ENCODE results near the gene RPS15. TPM values are rescaled to one million over a fixed set of nuclear protein-coding genes. Genes with fewer than 3 reads are reported as not detected.

Gene RPS15
- total and polyA plus RNA-seq, 2 donors, result 507 to 3,233 TPM

- no peak overlapping the region for H3K27ac ChIP-seq (ENCODE audit: low read depth)
- 41% methylated on average over 83 of the region's 83 CpGs for WGBS
- H3K4me3 ChIP-seq (ENCODE audit: low read depth, low read length), result no peak overlapping the region
- H3K36me3 ChIP-seq (ENCODE audit: insufficient read depth), result no peaks in the 10 kb centered on the region
- DNase-seq (ENCODE audit: extremely low spot score), result no peak
- H3K4me1 ChIP-seq (ENCODE audit: insufficient read depth), result peaks cover 11% of the 10 kb centered on the region
Measured at GRCh38 chr19:1465191-1466016, 27.2 kb downstream of the RPS15 start.

- DNase-seq (ENCODE audit: extremely low spot score), result no peak
- Histone ChIP-seq H3K36me3 (ENCODE audit: insufficient read depth) (no peaks in the 10 kb centered on the region), H3K4me3 (ENCODE audit: low read depth, low read length) (no peak overlapping the region), H3K4me1 (ENCODE audit: insufficient read depth) (peaks cover 11% of the 10 kb centered on the region), H3K27ac (ENCODE audit: low read depth) (no peak overlapping the region)
- WGBS, result 51% methylated on average over 41 of the region's 41 CpGs
Measured at GRCh38 chr19:1466018-1466460, 27.8 kb downstream of the RPS15 start.

- WGBS, result 31% methylated on average over 70 of the region's 70 CpGs
- H3K4me1 ChIP-seq (ENCODE audit: insufficient read depth), result peaks cover 11% of the 10 kb centered on the region
- no peak overlapping the region for H3K4me3 ChIP-seq (ENCODE audit: low read depth, low read length)
- no peak overlapping the region for H3K27ac ChIP-seq (ENCODE audit: low read depth)
- H3K36me3 ChIP-seq (ENCODE audit: insufficient read depth), result no peaks in the 10 kb centered on the region
- no peak for DNase-seq (ENCODE audit: extremely low spot score)
Measured at GRCh38 chr19:1466461-1467214, 28.4 kb downstream of the RPS15 start.

DNA sequence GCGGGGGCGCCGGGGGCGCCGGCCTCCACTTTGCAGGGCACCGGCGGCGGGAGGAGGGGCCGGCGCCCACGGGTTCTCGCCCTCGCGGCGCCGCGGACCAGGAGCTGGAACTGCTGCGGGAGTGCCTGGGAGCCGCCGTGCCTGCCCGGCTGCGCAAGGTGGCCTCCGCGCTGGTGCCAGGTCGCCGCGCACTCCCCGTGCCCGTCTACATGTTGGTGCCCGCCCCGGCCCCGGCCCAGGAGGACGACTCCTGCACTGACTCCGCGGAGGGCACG, 29.0 kb downstream of the RPS15 start:
- Histone ChIP-seq H3K27ac (ENCODE audit: low read depth) (no peak overlapping the region), H3K4me3 (ENCODE audit: low read depth, low read length) (no peak overlapping the region), H3K4me1 (ENCODE audit: insufficient read depth) (peaks cover 11% of the 10 kb centered on the region), H3K36me3 (ENCODE audit: insufficient read depth) (no peaks in the 10 kb centered on the region)
- 4% methylated on average over 36 of the region's 36 CpGs for WGBS
- no peak for DNase-seq (ENCODE audit: extremely low spot score)

DNA sequence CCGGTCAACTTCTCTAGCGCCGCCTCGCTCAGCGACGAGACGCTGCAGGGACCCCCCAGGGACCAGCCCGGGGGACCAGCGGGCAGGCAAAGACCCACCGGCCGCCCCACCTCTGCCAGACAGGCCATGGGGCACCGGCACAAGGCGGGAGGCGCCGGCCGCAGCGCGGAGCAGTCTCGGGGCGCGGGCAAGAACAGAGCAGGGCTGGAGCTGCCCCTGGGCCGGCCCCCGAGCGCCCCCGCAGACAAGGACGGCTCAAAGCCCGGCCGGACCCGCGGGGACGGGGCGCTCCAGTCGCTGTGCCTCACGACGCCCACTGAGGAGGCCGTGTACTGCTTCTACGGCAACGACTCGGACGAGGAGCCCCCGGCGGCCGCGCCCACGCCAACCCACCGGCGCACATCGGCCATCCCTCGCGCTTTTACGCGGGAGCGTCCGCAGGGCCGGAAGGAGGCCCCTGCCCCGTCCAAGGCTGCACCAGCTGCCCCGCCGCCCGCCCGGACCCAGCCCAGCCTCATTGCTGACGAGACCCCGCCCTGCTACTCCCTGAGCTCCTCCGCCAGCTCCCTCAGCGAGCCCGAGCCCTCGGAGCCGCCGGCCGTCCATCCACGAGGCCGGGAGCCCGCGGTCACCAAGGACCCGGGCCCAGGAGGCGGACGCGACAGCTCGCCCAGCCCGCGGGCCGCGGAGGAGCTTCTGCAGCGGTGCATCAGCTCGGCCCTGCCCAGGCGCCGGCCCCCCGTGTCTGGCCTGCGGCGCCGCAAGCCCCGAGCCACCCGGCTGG, 29.5 kb downstream of the RPS15 start:
- no peak overlapping the region for H3K27ac ChIP-seq (ENCODE audit: low read depth)
- no peak for DNase-seq (ENCODE audit: extremely low spot score)
- 5% methylated on average over 92 of the region's 92 CpGs for WGBS
- no peaks in the 10 kb centered on the region for H3K36me3 ChIP-seq (ENCODE audit: insufficient read depth)
- H3K4me1 ChIP-seq (ENCODE audit: insufficient read depth), result peaks cover 11% of the 10 kb centered on the region
- no peak overlapping the region for H3K4me3 ChIP-seq (ENCODE audit: low read depth, low read length)

DNA sequence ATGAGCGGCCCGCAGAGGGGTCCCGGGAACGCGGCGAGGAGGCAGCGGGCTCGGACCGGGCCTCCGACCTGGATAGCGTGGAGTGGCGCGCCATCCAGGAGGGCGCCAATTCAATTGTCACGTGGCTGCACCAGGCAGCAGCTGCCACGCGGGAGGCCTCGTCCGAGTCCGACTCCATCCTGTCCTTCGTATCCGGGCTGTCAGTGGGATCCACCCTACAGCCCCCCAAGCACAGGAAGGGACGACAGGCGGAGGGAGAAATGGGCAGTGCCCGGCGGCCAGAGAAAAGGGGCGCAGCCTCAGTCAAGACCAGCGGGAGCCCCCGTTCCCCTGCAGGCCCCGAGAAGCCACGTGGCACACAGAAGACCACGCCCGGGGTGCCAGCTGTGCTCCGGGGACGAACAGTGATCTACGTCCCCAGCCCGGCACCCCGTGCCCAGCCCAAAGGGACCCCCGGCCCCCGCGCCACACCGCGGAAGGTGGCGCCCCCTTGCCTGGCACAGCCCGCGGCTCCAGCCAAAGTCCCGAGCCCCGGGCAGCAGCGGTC, 30.2 kb downstream of the RPS15 start:
- 7% methylated on average over 49 of the region's 49 CpGs for WGBS
- Histone ChIP-seq H3K36me3 (ENCODE audit: insufficient read depth) (no peaks in the 10 kb centered on the region), H3K4me3 (ENCODE audit: low read depth, low read length) (no peak overlapping the region), H3K27ac (ENCODE audit: low read depth) (no peak overlapping the region), H3K4me1 (ENCODE audit: insufficient read depth) (peaks cover 11% of the 10 kb centered on the region)
- DNase-seq (ENCODE audit: extremely low spot score), result no peak

- H3K4me3 ChIP-seq (ENCODE audit: low read depth, low read length), result peak overlapping the region; percentile 39
Measured at GRCh38 chr19:1468821-1469254, 30.6 kb downstream of the RPS15 start.

GRCh38 chr19:1469255-1470054, 31.3 kb downstream of the RPS15 start:
- peaks cover 11% of the 10 kb centered on the region for H3K4me1 ChIP-seq (ENCODE audit: insufficient read depth)
- no peaks in the 10 kb centered on the region for H3K36me3 ChIP-seq (ENCODE audit: insufficient read depth)
- no peak overlapping the region for H3K27ac ChIP-seq (ENCODE audit: low read depth)
- H3K4me3 ChIP-seq (ENCODE audit: low read depth, low read length), result peak overlapping the region; percentile 39
- DNase-seq (ENCODE audit: extremely low spot score), result no peak
- 2% methylated on average over 117 of the region's 117 CpGs for WGBS

More at GRCh38 chr19:1468821-1469254, 30.6 kb downstream of the RPS15 start:
- peaks cover 11% of the 10 kb centered on the region for H3K4me1 ChIP-seq (ENCODE audit: insufficient read depth)
- no peaks in the 10 kb centered on the region for H3K36me3 ChIP-seq (ENCODE audit: insufficient read depth)
- DNase-seq (ENCODE audit: extremely low spot score), result no peak
- no peak overlapping the region for H3K27ac ChIP-seq (ENCODE audit: low read depth)
- 2% methylated on average over 47 of the region's 47 CpGs for WGBS

DNA sequence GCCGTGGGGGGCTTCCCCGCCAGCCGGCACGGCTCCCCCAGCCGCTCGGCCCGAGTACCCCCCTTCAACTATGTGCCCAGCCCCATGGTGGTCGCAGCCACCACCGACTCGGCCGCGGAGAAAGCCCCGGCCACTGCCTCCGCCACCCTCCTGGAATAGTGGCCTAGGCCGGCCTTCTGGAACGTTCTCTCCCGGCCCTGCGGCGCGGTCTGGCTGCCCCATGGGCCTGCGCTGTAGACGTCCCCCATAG, 31.8 kb downstream of the RPS15 start:
- DNase-seq (ENCODE audit: extremely low spot score), result no peak
- Histone ChIP-seq H3K4me1 (ENCODE audit: insufficient read depth) (peaks cover 11% of the 10 kb centered on the region), H3K36me3 (ENCODE audit: insufficient read depth) (no peaks in the 10 kb centered on the region), H3K4me3 (ENCODE audit: low read depth, low read length) (peak overlapping the region; percentile 44), H3K27ac (ENCODE audit: low read depth) (no peak overlapping the region)
- 5% methylated on average over 22 of the region's 22 CpGs for WGBS

DNA sequence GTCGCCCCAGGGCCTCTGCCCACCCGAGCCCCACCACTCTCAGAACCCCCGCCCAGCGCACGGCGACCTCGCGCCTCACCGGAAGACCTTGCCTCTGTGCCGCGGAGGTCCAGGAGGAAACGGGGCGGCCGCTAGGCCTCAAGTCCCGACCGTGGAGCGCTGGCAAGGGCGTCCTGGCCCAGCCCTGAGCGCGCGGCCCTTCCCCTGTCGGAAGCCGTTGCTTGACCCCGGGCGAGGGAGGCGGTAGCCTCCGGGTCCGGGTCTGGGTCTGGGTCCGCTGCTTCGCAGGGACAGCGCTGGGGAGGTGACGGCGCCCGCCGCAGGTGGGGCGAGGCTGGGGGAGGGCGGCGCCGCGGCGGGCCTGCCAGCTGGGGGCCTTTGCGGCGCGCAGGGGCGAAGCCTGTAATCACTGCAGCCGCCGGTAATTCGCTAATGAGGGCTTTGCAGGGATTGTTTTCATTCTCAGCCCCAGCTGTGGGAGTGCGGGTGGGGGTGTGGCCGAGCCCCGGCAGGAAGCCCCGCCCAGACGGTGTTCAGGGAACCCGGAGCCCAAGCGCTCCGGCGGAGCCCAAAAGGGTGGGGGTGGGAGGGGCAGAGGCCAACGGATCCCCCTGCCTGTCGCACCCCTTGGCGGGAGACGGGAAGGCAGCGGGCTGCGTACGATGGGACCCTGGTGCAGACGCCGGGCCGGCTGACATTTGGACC, 32.3 kb downstream of the RPS15 start:
- Histone ChIP-seq H3K27ac (ENCODE audit: low read depth) (no peak overlapping the region), H3K4me1 (ENCODE audit: insufficient read depth) (peaks cover 11% of the 10 kb centered on the region), H3K4me3 (ENCODE audit: low read depth, low read length) (peak overlapping the region; percentile 44), H3K36me3 (ENCODE audit: insufficient read depth) (no peaks in the 10 kb centered on the region)
- WGBS, result 1% methylated on average over 67 of the region's 67 CpGs
- DNase-seq (ENCODE audit: extremely low spot score), result no peak

DNA sequence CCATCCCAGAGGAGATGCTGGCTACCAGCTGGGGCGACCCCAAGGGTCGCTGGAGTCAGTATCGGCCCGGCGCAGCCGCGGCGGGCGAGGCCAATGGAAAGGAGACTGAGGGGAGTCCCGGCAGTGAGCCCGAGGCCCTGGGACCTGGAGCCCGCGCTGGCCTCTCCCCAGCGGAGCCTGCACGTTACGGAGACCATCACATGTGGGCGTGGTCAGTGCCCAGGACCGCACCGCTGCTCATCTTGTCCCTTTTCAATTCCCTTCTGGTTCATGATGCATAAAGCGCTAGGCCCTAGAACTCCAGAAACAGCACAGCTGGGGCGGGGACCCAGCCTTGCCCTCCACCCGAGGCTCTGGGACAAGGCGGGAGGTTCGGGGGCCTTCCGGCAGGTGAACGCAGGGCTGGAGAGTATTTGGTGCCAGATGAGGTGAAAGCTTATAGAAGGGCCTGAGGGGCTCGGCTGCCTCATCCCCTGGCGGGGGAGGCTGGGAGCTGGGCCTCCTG, 32.9 kb downstream of the RPS15 start:
- peak overlapping the region; percentile 44 for H3K4me3 ChIP-seq (ENCODE audit: low read depth, low read length)
- 4% methylated on average over 27 of the region's 28 CpGs for WGBS
- H3K36me3 ChIP-seq (ENCODE audit: insufficient read depth), result no peaks in the 10 kb centered on the region
- no peak overlapping the region for H3K27ac ChIP-seq (ENCODE audit: low read depth)
- H3K4me1 ChIP-seq (ENCODE audit: insufficient read depth), result peaks cover 10% of the 10 kb centered on the region
- DNase-seq (ENCODE audit: extremely low spot score), result no peak

DNA sequence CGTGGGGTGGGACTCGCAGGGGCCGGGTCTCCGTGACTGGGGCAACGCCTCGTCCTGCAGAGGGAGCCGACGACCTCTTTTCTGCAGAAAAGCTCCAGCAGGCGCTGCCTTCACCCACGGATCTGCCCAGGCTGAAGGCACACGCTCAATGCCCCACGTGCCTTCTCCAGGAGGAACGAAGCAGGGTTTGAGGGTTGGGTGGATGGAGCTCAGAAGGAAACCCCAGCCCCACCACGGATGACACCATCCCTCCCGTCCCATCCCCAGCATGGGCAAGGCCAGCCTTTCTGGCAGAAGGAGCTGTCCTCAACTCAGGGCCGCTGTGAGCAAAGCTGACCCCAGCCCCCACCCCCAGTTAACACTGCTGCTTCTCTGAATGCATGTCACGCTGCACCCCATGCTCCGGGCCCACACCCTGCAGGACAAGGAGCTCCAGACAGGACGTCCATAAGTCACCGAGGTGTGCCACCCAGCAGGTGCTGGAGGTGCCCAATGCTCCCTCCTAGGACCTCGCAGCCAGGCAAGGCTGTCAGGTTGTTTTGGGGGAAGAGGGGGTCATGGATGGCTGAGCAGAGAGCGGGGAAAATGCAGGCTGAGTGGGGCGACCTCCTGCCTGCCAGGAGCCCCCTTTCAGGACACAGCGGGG, 33.4 kb downstream of the RPS15 start:
- 23% methylated on average over 24 of the region's 24 CpGs for WGBS

More for the DNA sequence above, 33.4 kb downstream of the RPS15 start:
- Histone ChIP-seq H3K27ac (ENCODE audit: low read depth) (no peak overlapping the region), H3K36me3 (ENCODE audit: insufficient read depth) (no peaks in the 10 kb centered on the region), H3K4me3 (ENCODE audit: low read depth, low read length) (no peak overlapping the region), H3K4me1 (ENCODE audit: insufficient read depth) (peaks cover 8% of the 10 kb centered on the region)
- DNase-seq (ENCODE audit: extremely low spot score), result no peak
